ENCODE data around the gene CEP85.

GRCh38 chr1:26323382-26323781, 89.4 kb downstream of the CEP85 start:
- no peak for TF ChIP-seq CTCF (IDR thresholded peaks at IDR 0.05)
- TF ChIP-seq POLR2A (IDR thresholded peaks at IDR 0.05) = no peak
